Chondrocyte (in vitro differentiated cells): ENCODE data around the gene RIGI. TPM values are rescaled to one million over a fixed set of nuclear protein-coding genes. Genes with fewer than 3 reads are reported as not detected.

Experiments
- DNase-seq: peaks from one replicate; pipeline ENCODE4 v3.0.0; 2021; ENCODE audit warnings: mixed read lengths, low spot score
- H3K27ac Mint-ChIP-seq: one replicate; pipeline ENCODE4 v1.8.0; 2021; ENCODE audit warnings: mild to moderate bottlenecking, moderate library complexity, mixed read lengths; ENCODE audit not compliant: unreplicated experiment
- H3K27me3 Mint-ChIP-seq: 2 replicates; pipeline ENCODE4 v1.8.0; 2021; ENCODE audit warnings: low read depth, mixed read lengths
- H3K36me3 Mint-ChIP-seq: 2 replicates; pipeline ENCODE4 v1.8.0; 2021; ENCODE audit warnings: low read depth, mixed read lengths
- H3K4me1 Mint-ChIP-seq: 2 replicates; pipeline ENCODE4 v1.8.0; 2021; ENCODE audit warnings: low read depth, mild to moderate bottlenecking, mixed read lengths
- H3K4me3 Mint-ChIP-seq: one replicate; pipeline ENCODE4 v1.8.0; 2021; ENCODE audit warnings: mild to moderate bottlenecking, moderate library complexity, mixed read lengths; ENCODE audit not compliant: unreplicated experiment
- H3K9me3 Mint-ChIP-seq: 2 replicates; pipeline ENCODE4 v1.8.0; 2021; ENCODE audit warnings: low read depth, mixed read lengths
- total RNA-seq: library from RNA; stranded (reverse); gene quantifications from 3 replicates; pipeline ENCODE4 v1.2.1, GENCODE V29; 2021
- TF ChIP-seq, protein P1 (sequence below): fragments of 200-600 bp; sonication (generic); IDR thresholded peaks from 2 replicates; pipeline ENCODE4 v1.5.0; 2021; ENCODE audit warnings: antibody characterized with exemption, mild to moderate bottlenecking, moderate library complexity

Gene RIGI
- total RNA-seq, 1 donor from 2014 or later: 3.8 TPM

- H3K4me1 Mint-ChIP-seq: peaks cover 2% of the 10 kb centered on the region
- DNase-seq: no peak
- no peaks in the 10 kb centered on the region for H3K27me3 Mint-ChIP-seq
- H3K9me3 Mint-ChIP-seq: peaks cover 11% of the 10 kb centered on the region
- peaks cover 5% of the 10 kb centered on the region for H3K36me3 Mint-ChIP-seq
- TF ChIP-seq, protein P1, sequence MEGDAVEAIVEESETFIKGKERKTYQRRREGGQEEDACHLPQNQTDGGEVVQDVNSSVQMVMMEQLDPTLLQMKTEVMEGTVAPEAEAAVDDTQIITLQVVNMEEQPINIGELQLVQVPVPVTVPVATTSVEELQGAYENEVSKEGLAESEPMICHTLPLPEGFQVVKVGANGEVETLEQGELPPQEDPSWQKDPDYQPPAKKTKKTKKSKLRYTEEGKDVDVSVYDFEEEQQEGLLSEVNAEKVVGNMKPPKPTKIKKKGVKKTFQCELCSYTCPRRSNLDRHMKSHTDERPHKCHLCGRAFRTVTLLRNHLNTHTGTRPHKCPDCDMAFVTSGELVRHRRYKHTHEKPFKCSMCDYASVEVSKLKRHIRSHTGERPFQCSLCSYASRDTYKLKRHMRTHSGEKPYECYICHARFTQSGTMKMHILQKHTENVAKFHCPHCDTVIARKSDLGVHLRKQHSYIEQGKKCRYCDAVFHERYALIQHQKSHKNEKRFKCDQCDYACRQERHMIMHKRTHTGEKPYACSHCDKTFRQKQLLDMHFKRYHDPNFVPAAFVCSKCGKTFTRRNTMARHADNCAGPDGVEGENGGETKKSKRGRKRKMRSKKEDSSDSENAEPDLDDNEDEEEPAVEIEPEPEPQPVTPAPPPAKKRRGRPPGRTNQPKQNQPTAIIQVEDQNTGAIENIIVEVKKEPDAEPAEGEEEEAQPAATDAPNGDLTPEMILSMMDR: no peak
- no peak overlapping the region for H3K4me3 Mint-ChIP-seq
- H3K27ac Mint-ChIP-seq: no peak overlapping the region
Observed at GRCh38 chr9:32516241-32516640, 9.8 kb downstream of the RIGI start.

DNA sequence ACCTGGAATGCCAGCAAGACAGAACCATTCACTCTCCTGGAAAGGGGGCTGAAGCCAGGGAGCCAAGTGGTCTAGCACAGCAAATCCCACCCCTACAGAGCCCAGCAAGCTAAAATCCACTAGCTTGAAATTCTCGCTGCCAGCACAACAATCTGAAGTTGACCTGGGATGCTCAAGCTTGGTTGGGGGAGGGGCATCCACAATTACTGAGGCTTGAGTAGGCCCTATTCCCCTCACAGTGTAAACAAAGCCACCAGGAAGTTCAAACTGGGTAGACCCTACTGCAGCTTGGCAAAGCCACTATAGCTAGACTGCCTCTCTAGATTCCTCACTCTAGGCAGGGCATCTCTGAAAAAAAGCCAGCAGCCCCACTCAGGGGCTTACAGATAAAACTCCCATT is 17.3 kb downstream of the RIGI start:
- H3K27ac Mint-ChIP-seq: no peak overlapping the region
- no peaks in the 10 kb centered on the region for H3K27me3 Mint-ChIP-seq
- peaks cover 7% of the 10 kb centered on the region for H3K9me3 Mint-ChIP-seq
- TF ChIP-seq, protein P1: no peak
- H3K4me3 Mint-ChIP-seq: no peak overlapping the region
- peaks cover 4% of the 10 kb centered on the region for H3K4me1 Mint-ChIP-seq
- no peak for DNase-seq
- peaks cover 4% of the 10 kb centered on the region for H3K36me3 Mint-ChIP-seq

GRCh38 chr9:32503008-32503407 is 23.0 kb downstream of the RIGI start:
- no peak overlapping the region for H3K4me3 Mint-ChIP-seq
- no peak for DNase-seq
- peaks cover 10% of the 10 kb centered on the region for H3K4me1 Mint-ChIP-seq
- no peaks in the 10 kb centered on the region for H3K27me3 Mint-ChIP-seq
- peaks cover 5% of the 10 kb centered on the region for H3K36me3 Mint-ChIP-seq
- no peak overlapping the region for H3K27ac Mint-ChIP-seq
- peaks cover 14% of the 10 kb centered on the region for H3K9me3 Mint-ChIP-seq
- TF ChIP-seq, protein P1: no peak

- peaks cover 5% of the 10 kb centered on the region for H3K36me3 Mint-ChIP-seq
- H3K27me3 Mint-ChIP-seq: no peaks in the 10 kb centered on the region
- TF ChIP-seq, protein P1: no peak
- peak overlapping the region; percentile 0 for H3K27ac Mint-ChIP-seq
- no peak for DNase-seq
- peaks cover 10% of the 10 kb centered on the region for H3K4me1 Mint-ChIP-seq
- H3K4me3 Mint-ChIP-seq: no peak overlapping the region
- peaks cover 14% of the 10 kb centered on the region for H3K9me3 Mint-ChIP-seq
Observed at GRCh38 chr9:32502464-32502863, 23.5 kb downstream of the RIGI start.

DNA sequence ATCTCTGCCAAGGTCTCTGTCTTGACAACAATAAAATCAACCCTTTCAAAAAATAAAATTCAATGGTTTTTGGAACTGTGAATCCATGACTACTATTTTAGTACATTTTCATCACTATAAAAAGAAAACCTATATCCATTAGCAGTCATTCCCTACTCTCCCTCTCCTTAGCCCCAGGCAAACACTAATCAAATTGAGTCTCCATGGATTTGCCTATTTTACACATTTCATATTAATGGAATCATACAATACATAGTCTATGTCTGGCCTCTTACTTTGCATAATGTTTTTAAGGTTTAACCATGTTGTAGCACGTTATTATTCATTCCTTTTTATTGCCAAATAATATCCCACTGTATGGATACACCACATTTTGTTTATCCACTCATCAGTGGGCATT is 24.1 kb downstream of the RIGI start:
- DNase-seq: no peak
- TF ChIP-seq, protein P1: no peak
- Mint-ChIP-seq H3K9me3 (peaks cover 14% of the 10 kb centered on the region), H3K36me3 (peaks cover 5% of the 10 kb centered on the region), H3K27me3 (no peaks in the 10 kb centered on the region), H3K4me3 (no peak overlapping the region), H3K4me1 (peaks cover 10% of the 10 kb centered on the region), H3K27ac (no peak overlapping the region)
